Erythroblast (primary cell): ENCODE measurements around the gene RTN4R.

ENCODE experiments used
- DNase-seq, 2 experiments: peaks; one replicate each; lab custom pipeline; 2025; lab: John Stamatoyannopoulos, UW
- GATA1 ChIP-seq: IDR thresholded peaks from 2 replicates; pipeline ENCODE4 v1.6.1; 2011; ENCODE audit warnings: low read depth, mild to moderate bottlenecking, control low read depth, low read length, moderate library complexity
- POLR2A ChIP-seq: IDR thresholded peaks from 2 replicates; pipeline ENCODE4 v1.6.1; 2011; ENCODE audit warnings: mild to moderate bottlenecking, low read length

Gene RTN4R

GRCh38 chr22:20212754-20213699 is 55.1 kb downstream of the RTN4R start:
- DNase-seq = no peak
- TF ChIP-seq POLR2A (no peak), GATA1 (no peak)

GRCh38 chr22:20211997-20212753 is 55.9 kb downstream of the RTN4R start:
- no peak for TF ChIP-seq POLR2A
- no peak for DNase-seq

GRCh38 chr22:20211409-20211996 is 56.6 kb downstream of the RTN4R start:
- no peak for DNase-seq

GRCh38 chr22:20210473-20211059 is 57.6 kb downstream of the RTN4R start:
- TF ChIP-seq POLR2A (no peak), GATA1 (no peak)
- DNase-seq = no peak

More at GRCh38 chr22:20211409-20211996, 56.6 kb downstream of the RTN4R start:
- no peak for TF ChIP-seq POLR2A
- TF ChIP-seq GATA1 = no peak

- no peak for TF ChIP-seq GATA1
- no peak for TF ChIP-seq POLR2A
Measured at GRCh38 chr22:20209761-20210250, 58.3 kb downstream of the RTN4R start.

GRCh38 chr22:20208713-20209310 is 59.3 kb downstream of the RTN4R start:
- TF ChIP-seq POLR2A (no peak), GATA1 (no peak)
- DNase-seq = no peak

More at GRCh38 chr22:20209761-20210250, 58.3 kb downstream of the RTN4R start:
- DNase-seq = no peak

GRCh38 chr22:20207277-20208025 is 60.7 kb downstream of the RTN4R start:
- no peak for DNase-seq
- TF ChIP-seq GATA1 = no peak
- no peak for TF ChIP-seq POLR2A

- no peak for DNase-seq
- TF ChIP-seq POLR2A (no peak), GATA1 (no peak)
Measured at GRCh38 chr22:20206709-20207215, 61.4 kb downstream of the RTN4R start.

- DNase-seq = peak; percentile 53 to 65
- no peak for TF ChIP-seq GATA1
- peak; percentile 35 for TF ChIP-seq POLR2A
Measured at GRCh38 chr22:20205964-20206708, 62.0 kb downstream of the RTN4R start.

GRCh38 chr22:20205464-20205963 is 62.6 kb downstream of the RTN4R start:
- no peak for DNase-seq

GRCh38 chr22:20204806-20205205 is 63.3 kb downstream of the RTN4R start:
- DNase-seq = no peak
- no peak for TF ChIP-seq POLR2A
- no peak for TF ChIP-seq GATA1

More at GRCh38 chr22:20205464-20205963, 62.6 kb downstream of the RTN4R start:
- no peak for TF ChIP-seq GATA1
- TF ChIP-seq POLR2A = no peak
